GM19324 (cell line): Measurements from ENCODE around the gene CDCA7L.
"Not testable (repeated sequence)": the region's sequence is repeated elsewhere in the genome, so short reads cannot be mapped to it uniquely, and the experiment has no call there.

Experiments used
- ATAC-seq: cut with Tn5 transposase; IDR thresholded peaks from one replicate; pipeline ENCODE4 v1.9.1; 2021; ENCODE audit warnings: mild to moderate bottlenecking, moderate library complexity; ENCODE audit not compliant: unreplicated experiment, low FRiP score

The CDCA7L gene

DNA sequence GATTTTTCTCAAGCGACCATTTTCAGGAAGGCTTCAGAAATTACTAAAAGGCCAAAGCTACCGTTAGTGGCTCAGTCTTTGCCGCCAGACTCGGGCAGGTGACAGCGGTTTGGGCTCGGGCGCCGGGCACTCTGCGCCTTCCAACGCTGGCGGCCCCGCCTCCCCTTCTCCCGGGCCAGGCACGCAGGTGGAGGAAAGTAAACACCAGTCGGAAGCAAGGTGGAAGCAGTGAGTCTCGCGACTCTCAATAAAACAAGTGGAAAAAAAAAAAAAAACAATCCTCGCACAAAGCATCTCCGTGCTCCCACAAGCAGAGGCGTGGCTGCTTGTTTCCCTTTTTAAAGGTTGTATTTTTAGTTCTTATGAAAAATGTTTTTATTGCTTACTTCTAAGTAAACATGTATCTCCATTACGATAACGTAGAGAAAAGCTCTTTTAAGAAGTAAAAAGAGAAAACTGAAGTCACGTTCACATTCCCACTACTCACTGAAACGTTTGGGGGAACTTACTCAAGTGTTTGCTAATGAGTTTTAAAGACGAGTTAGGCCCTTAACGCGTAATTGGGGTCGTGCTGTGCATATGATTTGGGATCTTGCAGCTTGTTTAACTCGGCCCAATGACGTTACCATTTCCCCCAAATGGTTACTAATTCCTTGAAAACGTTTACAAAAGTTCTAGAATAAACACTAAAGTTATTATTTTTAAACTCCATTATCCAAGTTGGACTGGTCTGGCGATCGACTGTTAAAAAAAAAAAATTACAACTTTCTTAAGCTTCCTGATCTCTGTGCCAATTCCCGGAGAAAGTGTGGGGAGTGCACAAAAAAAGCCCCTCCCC, 864 bp downstream of the CDCA7L start:
- no peak for ATAC-seq

DNA sequence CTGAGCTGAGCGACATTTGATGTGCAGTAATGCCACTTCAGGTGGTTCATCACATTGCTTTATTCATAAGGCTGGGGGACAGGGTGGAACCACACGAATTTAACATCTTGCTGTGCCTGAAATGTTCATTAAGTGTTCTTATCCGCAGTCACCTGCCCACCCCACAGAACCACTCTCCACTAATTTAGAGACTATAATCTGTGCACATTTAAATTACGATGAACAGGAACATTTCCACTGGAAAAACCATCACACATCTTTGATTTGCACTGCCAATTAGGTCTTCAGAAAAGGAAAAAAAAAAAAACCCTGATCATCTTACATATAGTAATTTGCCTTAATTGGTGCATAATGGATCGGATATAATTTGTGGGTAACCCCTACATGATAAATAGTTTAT, 2.3 kb downstream of the CDCA7L start:
- no peak for ATAC-seq

DNA sequence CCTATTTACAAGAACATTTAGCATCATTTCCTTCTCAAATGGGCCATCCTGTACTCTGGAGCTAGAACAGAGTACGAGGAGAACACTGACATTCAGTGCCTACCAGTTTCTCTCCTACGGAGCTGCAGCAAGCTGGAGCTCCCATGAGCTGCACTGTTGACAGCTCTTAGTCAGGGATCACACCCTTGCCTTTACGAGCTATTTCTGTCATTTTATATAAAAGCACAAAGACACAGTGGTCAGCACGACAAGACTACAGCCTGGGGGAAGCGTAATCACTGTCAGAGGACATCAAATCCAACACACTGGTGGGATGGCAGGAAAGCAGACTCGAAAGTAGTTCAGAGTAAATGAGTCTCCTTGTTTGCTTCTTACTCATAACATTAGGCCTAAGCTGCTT, 2.7 kb downstream of the CDCA7L start:
- ATAC-seq: no peak

DNA sequence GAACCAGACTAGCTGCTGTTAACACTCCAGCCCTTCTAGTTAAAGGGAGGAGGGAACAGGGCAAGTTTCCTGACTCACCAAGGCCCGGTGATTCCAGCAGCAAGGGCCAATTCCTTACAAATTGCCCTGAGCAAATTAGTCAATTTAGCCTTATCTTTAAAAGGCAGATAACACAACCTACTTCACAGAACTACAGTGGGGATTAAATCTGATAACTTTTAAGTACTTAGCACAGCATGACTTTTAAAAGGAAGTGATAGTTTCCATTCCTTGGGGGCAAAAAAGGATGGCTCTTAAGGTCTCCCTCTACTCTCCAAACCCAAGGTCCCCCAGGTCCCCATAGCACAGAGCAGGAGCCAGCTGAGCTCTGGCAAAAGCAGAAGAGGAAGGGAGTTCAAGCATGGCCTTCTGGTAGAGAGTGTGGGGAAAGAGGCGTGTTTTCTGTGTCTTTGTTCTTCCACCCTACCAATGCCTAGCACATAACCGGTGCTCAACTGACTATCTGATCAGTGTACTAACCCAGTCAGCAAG, 4.0 kb downstream of the CDCA7L start:
- no peak for ATAC-seq

DNA sequence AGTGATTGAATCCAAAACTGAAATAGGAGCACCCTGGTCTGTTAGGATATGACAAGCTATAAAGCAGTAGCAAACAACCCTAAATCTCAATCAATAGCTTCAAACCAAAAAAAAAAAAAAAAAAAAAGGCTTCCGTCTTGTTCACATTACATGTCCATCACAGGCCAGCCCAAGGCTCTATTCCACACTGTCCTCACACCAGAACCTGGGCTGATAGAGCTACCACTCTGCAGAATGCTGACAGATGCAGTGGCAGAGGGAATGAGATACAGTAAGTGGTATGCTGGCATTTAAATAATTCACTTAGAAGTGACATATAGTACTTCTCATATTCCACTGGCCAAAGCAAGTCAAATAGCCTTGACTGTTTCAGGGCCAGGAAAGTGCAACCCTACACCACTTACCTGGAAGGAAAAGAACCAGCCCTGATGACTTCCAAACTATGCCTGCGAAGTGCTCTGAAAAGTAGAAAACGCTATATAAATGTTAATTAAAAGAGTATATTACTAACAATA, 5.8 kb downstream of the CDCA7L start:
- no peak for ATAC-seq

DNA sequence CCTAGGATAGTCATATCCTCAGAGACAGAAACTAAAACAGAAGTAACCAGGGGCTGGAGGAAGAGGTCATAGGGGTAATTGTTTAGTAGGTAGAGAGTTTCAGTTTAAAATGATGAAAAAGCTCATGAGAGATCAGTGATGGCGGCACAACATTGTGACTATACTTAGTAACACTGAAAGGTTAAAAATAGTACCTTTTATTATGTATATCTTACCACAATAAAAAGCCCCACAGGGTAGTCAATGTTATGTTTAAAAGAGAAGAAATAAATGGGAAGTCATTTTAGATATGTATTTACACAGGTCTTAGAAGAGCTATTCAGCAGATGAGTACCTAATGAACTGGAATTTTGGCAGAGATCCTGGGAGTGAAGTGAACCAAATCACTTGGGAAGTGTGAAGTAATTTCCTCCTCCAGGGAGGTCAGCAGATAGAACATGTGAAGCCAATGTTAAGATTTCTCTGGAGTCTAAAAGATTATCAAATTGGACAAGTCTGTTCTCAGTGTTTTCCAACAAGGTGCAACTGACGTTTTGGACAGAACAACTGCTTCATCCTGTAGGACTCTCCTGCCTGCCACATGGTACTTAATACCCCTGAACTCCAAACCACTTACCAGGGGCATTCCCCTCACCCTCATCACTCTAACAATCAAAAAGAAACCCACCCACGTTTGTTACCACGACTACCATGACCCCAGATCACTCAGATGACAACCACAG, 6.4 kb downstream of the CDCA7L start:
- ATAC-seq: peak; percentile 51

DNA sequence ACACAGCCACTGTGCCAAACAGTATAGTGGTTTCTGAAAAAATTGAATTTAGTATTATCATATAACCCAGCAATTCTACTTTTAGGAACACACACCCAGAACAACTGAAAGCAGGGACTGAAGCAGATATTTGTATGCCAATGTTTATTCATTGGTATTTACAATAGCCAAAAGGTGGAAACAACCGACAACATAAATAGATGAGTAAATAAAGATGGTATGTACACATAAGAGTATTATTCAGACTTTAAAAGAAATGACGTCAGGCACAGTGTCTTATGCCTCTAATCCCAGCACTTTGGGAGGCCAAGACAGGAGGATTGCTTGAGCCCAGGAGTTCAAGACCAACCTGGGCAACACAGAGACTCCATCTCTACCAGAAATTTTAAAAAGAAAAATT, 7.2 kb downstream of the CDCA7L start:
- ATAC-seq: no peak

DNA sequence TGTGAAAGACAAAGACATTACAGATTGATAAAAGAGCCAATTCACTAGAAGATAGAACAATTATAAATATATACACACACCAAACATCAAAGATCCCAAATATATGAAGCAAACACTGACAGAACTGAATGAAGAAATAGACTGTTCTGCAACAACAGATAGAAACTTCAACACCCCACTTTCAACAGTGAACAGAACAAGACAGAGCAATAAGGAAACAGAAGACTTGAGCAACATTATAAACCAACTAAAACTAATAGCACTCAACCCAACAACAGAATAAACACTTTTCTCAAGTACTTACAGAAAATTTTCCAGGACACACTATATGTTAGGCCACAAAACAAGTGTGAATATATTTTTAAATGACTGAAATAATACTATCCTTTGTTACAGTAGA, 10.9 kb downstream of the CDCA7L start:
- ATAC-seq: no peak

DNA sequence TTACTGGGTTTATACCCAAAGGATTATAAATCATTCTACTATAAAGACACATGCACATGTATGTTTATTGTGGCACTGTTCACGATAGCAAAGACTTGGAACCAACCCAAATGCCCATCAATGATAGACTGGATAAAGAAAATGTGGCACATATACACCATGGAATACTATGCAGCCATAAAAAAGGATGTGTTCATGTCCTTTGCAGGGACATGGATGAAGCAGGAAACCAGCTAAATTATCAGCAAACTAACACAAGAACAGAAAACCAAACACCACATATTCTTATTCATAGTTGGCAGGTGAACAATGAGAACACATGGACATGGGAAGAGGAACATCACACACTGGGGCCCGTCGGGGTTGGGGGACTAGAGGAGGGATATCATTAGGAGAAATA, 12.4 kb downstream of the CDCA7L start:
- not testable (repeated sequence) for ATAC-seq

DNA sequence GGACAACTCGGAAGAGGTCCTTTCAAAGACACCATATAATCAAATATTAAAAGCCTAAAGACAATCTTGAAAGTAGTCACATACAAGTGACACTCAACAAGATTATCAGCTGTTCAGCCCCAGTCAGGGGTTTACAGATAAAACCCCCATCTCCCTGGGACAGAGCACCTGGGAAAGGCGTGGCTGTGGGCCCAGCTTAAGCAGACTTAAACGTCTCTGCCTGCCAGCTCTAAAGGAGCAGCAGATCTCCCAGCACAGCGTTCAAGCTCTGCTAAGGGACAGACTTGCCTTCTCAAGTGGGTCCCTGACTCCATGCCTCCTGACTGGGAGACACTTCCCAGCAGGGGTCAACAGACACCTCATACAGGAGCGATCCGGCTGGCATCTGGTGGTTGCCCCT, 18.0 kb downstream of the CDCA7L start:
- no peak for ATAC-seq

DNA sequence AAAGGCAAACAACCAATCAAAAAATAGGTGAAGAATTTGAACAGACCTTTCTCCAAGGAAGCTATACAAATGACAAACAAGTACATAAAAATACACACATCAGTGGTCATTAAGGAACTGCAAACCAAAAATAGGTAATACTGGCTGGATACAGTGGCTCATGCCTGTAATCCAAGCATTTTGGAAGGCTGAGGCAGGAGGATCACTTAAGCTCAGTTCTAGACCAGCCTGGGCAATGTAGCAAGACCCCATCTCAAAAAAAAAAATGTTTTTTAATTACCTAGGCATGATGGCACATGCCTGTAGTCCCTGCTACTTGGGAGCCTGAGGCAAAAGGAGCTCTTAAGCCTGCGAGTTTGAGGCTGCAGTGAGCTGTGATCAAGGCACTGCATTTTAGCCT, 19.3 kb downstream of the CDCA7L start:
- no peak for ATAC-seq

DNA sequence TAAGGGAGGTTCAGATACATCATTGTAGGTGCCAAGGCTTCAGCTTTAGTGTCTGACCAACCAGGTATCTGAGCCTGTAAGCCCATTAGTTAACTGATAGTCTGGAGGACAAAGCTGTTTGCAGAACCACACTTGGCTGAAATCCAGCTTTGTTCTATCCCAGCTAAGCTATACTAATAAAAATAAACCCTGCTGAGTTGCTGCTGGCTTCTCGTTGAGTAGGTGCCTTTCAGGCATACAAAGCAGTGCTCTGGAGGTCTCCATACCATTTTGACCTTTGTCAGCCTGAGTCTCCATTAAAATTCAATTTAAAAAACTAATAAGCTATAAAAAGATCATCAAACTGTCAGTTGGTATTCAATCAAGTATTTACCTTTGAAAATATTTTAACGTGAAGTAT, 22.0 kb downstream of the CDCA7L start:
- ATAC-seq: no peak

DNA sequence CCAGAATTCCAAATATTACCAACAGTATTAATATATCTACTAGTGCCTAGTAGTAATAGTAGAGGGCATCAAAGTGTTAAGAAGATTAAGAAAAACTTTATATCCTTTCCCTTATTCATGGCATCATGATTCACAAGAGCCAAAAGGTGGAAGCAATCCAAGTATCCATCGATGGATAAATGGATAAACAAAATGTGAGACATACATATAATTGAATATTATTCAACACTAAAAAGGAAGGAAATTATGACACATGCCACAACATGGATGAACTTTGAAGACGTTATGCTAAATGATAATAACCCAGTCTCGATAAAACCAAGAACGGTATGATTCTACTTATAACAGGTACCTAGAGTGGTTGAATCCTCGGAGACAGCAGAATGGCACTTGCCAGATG, 23.1 kb downstream of the CDCA7L start:
- no peak for ATAC-seq

DNA sequence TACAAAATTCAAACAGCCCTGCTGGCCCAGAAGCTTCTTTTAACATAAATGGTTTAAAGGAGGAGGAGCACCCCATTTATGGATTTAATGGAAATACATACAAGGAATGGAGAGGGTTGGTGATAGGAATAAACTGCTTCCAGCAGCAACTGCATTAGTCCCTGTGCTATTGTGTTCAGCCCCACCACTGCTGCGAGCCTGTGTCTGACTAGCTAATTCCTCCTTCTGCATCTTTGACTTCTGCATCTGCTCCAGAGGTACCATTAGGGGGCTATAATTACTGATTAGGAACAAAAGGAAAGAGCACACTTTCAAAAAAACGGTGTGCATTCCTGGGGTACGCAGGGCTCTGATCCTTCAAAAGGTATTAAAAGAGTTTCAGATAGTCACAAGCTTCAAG, 24.8 kb downstream of the CDCA7L start:
- ATAC-seq: no peak

DNA sequence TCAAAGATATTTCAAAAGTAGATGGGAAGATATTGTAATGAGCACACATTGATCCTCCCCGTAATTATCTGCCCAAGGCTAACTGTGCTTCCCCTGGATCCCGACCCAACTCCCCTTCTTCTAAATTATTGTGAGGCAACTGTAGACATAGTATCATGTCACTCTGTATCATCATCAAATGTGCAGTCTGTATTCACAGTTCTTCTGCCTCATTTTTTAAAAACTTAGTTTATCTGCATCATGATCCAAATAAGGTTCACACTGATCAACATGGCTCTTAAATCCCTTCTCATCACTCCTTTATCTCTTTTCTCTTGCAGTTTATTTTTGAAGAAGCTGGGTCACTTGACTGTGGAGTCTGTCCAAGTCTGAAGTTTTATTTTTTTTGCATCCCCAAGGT, 27.5 kb downstream of the CDCA7L start:
- ATAC-seq: no peak

DNA sequence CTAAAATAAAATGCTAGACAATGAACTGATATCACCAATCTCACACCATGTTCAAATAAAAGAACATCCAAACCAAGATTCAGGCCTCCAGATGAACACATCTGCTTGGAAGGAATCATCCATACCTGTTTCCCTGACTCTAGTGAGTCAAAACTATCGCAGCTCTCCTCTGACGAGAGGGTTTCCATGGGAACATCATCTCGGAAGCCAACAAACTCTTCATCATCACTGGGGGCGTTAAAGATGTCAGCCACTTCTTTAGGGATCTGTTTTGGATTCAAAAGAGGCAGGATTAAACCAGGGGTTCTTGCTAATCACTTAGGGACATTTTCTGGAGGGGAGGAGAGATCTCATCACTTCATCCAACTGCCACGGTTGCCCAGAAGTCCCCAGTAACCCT, 29.1 kb downstream of the CDCA7L start:
- ATAC-seq: no peak

DNA sequence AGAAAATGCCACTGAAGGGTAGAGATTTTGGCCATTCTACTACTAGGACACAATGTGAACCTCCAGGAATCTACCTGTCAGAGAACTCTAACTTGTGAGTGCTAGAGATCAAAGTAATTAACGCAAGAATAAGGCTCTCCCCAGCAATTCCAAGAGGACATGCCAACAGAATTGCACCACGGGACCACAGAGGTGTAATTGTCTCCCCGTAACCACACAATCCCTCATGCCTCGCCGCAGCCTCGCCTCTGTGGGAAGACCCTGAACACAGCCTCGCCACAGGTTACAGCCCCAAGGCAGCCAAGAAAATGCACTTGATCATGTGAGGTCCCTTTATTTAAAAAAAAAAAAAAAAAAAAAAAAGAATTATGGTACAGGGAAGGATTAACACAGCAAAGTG, 29.5 kb downstream of the CDCA7L start:
- ATAC-seq: no peak

DNA sequence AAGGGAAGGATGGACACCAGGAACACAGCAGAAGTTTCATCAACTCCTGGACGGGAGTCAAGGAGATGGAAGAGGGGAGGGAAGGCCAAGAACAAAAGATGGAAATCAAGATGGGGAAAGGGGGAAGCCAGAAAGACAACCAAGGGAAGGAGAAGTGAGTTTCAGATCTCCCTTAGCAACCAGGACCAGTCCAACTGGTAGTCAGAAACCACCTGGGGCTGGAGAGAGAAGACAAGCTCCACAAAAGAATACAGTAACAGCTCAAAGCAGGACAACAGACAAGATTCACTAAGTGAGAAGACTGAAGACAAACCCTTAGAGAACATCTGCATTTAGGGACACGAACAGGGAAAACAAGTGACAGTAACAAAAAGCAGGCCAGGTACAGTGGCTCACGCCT, 30.6 kb downstream of the CDCA7L start:
- no peak for ATAC-seq

DNA sequence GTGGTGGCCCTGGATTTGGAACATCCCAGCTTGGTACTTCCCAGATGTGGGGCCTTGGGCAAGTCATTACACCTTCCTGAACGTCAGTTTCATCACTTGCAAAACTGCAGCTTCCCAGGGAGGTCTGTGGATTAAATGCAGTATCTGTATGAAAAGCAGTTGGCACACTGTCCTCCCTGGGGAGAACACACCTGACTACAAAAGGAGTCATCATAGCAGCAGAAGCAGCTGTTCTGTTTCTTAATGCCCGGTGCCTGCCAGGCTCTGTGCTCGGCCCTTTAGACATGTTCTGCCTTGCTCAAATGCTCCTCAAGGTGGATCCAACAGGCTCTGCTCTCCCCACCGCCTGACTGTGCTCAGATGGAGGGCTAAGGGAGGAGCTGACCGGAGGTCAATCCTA, 31.0 kb downstream of the CDCA7L start:
- no peak for ATAC-seq

DNA sequence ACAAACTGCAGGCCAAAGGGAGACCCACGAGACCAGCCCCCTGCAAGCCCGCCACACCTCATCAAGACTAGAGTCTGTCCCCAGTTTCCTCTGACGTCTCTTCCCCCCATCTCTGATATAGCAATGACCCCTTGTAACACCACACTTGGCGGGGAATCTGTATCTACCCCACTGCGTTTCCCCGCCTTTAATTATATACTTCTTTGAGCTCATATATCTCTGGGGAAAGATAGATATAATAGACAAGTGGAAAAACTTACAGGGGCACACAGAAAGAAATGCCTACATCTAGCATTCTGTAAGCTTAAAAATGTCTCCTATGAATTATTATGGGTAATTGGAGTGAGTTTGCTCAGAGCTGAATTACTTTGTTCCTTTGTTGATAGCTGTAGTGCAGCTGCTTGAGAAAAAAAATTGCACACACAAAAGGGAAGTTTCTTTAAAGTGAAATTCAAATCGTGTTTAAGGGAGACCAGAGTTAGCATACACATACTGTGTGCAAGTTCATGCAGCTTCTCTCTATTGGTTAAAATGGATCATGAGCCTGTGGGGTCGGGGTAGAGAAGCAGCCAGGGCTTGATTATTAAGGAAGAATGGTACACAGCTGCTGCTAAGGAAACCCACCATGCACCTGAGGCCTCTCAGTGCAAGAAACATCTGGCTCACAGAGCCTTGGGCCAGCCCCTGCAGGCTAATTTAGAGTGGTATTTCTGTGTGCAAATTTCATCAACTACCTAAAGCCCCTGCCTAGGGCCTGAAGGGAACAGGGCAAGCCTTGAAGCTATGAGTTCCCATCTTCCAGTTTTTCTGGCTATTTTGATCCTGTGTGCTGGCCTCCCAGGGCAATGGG, 32.5 kb downstream of the CDCA7L start:
- ATAC-seq: no peak

DNA sequence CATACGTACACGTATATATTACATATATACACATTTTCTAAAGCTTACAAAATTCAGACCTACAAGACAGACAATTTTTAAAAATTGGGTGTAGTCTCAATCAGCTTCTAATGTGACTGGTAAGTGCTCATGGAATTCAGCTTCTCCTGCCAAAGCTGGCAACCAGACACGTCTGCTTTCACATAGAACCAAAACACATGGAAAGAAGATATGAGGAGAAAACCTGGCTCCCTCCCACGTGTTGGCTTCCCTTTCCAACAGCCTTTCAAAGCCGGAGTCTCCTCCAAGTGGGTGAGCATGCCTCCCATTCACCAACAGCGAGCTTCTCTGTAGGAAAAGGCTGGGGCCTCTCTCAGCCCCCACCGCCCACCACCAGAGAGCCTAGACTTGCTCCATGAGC, 33.4 kb downstream of the CDCA7L start:
- ATAC-seq: no peak
